ENCODE data around the gene ORC5. TPM values are rescaled to one million over a fixed set of nuclear protein-coding genes. Genes with fewer than 3 reads are reported as not detected.

The ORC5 gene
- total and polyA plus RNA-seq, 10 of the 15 experiments (the other 5 are each of a cell fraction or from before 2014, with no cell fraction given): 14.8 to 58.6 (median 30.3) TPM

GRCh38 chr7:104230606-104231005 lies 22.8 kb upstream of the ORC5 start:
- ChIA-PET RAD21 (ENCODE audit: unreplicated experiment) (interaction anchor here (1.0 to 3.5 kb wide), 3 partner anchors 9 to 689 kb away, joined by 3 to 40 read pairs (median 3); no protein-coding TSS in a partner anchor), CTCF (interaction anchor here (0.6 to 6.2 kb wide), 14 partner anchors 9 to 1456 kb away, joined by 3 to 63 read pairs (median 12); partner anchors contain the start of gene ORC5), POLR2A (no interaction called here), SMC1A (ENCODE audit: uncharacterized antibody, unreplicated experiment) (interaction anchor here (1.1 to 3.6 kb wide), 3 partner anchors 9 to 688 kb away, joined by 3 to 25 read pairs (median 3); no protein-coding TSS in a partner anchor)
- H3K27me3 ChIP-seq (replicated peaks in 1 of 2; ENCODE audit: control insufficient read depth in 2 of 2, insufficient read depth in 2 of 2, low read length in 1 of 2): no peaks in the 10 kb centered on the region
- in situ Hi-C loops (cut with MboI): loop anchor here (5.0 kb wide), 1 partner anchor 692 kb away; no protein-coding TSS in a partner anchor
- H3K27ac ChIP-seq (ENCODE audit: control insufficient read depth, insufficient read depth): no peak overlapping the region
- BruUV-seq (replicated peaks): no TSS peak
- intact Hi-C loops (cut with micrococcal nuclease; ENCODE audit: unreplicated experiment): loop anchor here (1.0 to 5.0 kb wide), 2 partner anchors 617 to 688 kb away; no protein-coding TSS in a partner anchor
- H3K79me2 ChIP-seq (ENCODE audit: control insufficient read depth, insufficient read depth, low read length): no peaks in the 10 kb centered on the region
- H3K9ac ChIP-seq (ENCODE audit: control insufficient read depth, insufficient read depth, low read length): no peak overlapping the region
- no peaks in the 10 kb centered on the region for H3K9me3 ChIP-seq (replicated peaks; ENCODE audit: control insufficient read depth, insufficient read depth, low read length)
- H3K4me1 ChIP-seq (ENCODE audit: control insufficient read depth, insufficient read depth, low read length): no peaks in the 10 kb centered on the region
- DNase-seq (ENCODE audit: low read depth, low spot score) (no peak), ATAC-seq (no peak), FAIRE-seq (no peak)
- 24% methylated on average over 4 of the region's 4 CpGs for whole genome bisulfite sequencing (ENCODE audit: insufficient coverage, insufficient replicate concordance, low lambda C conversion rate, missing lambda C conversion rate)
- no peaks in the 10 kb centered on the region for H4K20me1 ChIP-seq (ENCODE audit: control insufficient read depth, insufficient read depth)
- no peaks in the 10 kb centered on the region for H3K36me3 ChIP-seq (ENCODE audit: control insufficient read depth in 2 of 2, insufficient read depth in 2 of 2, low read length in 1 of 2)
- no peak overlapping the region for H3K4me2 ChIP-seq (ENCODE audit: control insufficient read depth, insufficient read depth)
- H2AFZ ChIP-seq (ENCODE audit: control insufficient read depth, low read depth, low read length): no peak overlapping the region
- H3K4me3 ChIP-seq: no peak overlapping the region
- TF ChIP-seq REST (IDR thresholded peaks at IDR 0.05; ENCODE audit: low read depth, low read length): no peak
- no peak for TF ChIP-seq ATF2 (IDR thresholded peaks at IDR 0.05; ENCODE audit: low read length)
- TF ChIP-seq CREB1 (IDR thresholded peaks at IDR 0.05; ENCODE audit: low read depth): no peak
- no peak for TF ChIP-seq HCFC1 (IDR thresholded peaks at IDR 0.05; ENCODE audit: low read length)
- no peak for TF ChIP-seq E2F8 (IDR thresholded peaks at IDR 0.05; ENCODE audit: low read depth, partially characterized antibody)
- no peak for TF ChIP-seq SMC3 (IDR thresholded peaks at IDR 0.05; ENCODE audit: borderline replicate concordance, low read length)
